Neural cell (in vitro differentiated cells): Measurements from ENCODE around the gene CHKA. TPM values are rescaled to one million over a fixed set of nuclear protein-coding genes. Genes with fewer than 3 reads are reported as not detected.

ENCODE experiments used
- H2AFZ ChIP-seq: fragments of 200-600, 300-800 bp; sonication (generic), shearing (Covaris generic); 2 replicates; pipeline ENCODE4 v1.6.0; 2014; ENCODE audit warnings: low read depth, mild to moderate bottlenecking, antibody characterized with exemption, low read length, moderate library complexity
- H3F3A ChIP-seq: fragments of 200-600 bp; shearing (Covaris generic); 2 replicates; pipeline ENCODE4 v1.6.1; 2016; ENCODE audit warnings: mild to moderate bottlenecking, moderate library complexity, mixed read lengths, antibody characterized with exemption, low read length; ENCODE audit not compliant: insufficient read depth, poor library complexity, severe bottlenecking
- H3K27ac ChIP-seq: fragments of 200-600, 300-800 bp; sonication (generic), shearing (Covaris generic); 2 replicates; pipeline ENCODE4 v1.5.1; 2014; ENCODE audit warnings: mild to moderate bottlenecking, low read length, moderate library complexity
- H3K27me3 ChIP-seq: fragments of 300-800, 200-600 bp; sonication (generic), shearing (Covaris generic); 2 replicates; pipeline ENCODE4 v1.6.0; 2014; ENCODE audit warnings: mild to moderate bottlenecking, low read depth, low read length, moderate library complexity; ENCODE audit not compliant: insufficient read depth
- H3K36me3 ChIP-seq: fragments of 300-800, 200-600 bp; sonication (generic), shearing (Covaris generic); 2 replicates; pipeline ENCODE4 v1.5.1; 2014; ENCODE audit warnings: mild to moderate bottlenecking, antibody characterized with exemption, low read length, moderate library complexity; ENCODE audit not compliant: insufficient read depth
- H3K4me2 ChIP-seq: fragments of 300-800, 200-600 bp; sonication (generic), shearing (Covaris generic); 2 replicates; pipeline ENCODE4 v1.6.0; 2014; ENCODE audit warnings: mild to moderate bottlenecking, low read length
- H3K4me3 ChIP-seq: fragments of 300-800, 200-600 bp; sonication (generic), shearing (Covaris generic); 2 replicates; pipeline ENCODE4 v1.5.1; 2014; ENCODE audit warnings: mild to moderate bottlenecking, low read length, moderate library complexity
- H3K79me2 ChIP-seq: fragments of 200-600 bp; shearing (Covaris generic); replicated peaks from 2 replicates; pipeline ENCODE4 v1.6.0; 2014; ENCODE audit warnings: mild to moderate bottlenecking, low read length, moderate library complexity; ENCODE audit not compliant: insufficient read depth
- H3K9ac ChIP-seq: fragments of 300-800, 200-600 bp; sonication (generic), shearing (Covaris generic); 2 replicates; pipeline ENCODE4 v1.6.1; 2016; ENCODE audit warnings: mild to moderate bottlenecking, low read length, mixed read lengths
- H3K9me2 ChIP-seq: fragments of 200-600 bp; shearing (Covaris generic); 2 replicates; pipeline ENCODE4 v1.6.1; 2016; ENCODE audit warnings: mild to moderate bottlenecking, low read length, mixed read lengths; ENCODE audit not compliant: insufficient read depth
- H3K9me3 ChIP-seq: fragments of 200-600, 300-800 bp; sonication (generic), shearing (Covaris generic); 2 replicates; pipeline ENCODE4 v1.6.1; 2016; ENCODE audit warnings: mild to moderate bottlenecking, mixed run types, low read length, moderate library complexity, mixed read lengths
- H4K20me1 ChIP-seq: fragments of 200-600 bp; shearing (Covaris generic); 2 replicates; pipeline ENCODE4 v1.6.1; 2016; ENCODE audit warnings: mild to moderate bottlenecking, mixed run types; ENCODE audit not compliant: insufficient read depth
- CTCF ChIP-seq: fragments of 450-650 bp; IDR thresholded peaks from 2 replicates; pipeline ENCODE4 v1.5.1; 2014; ENCODE audit warnings: antibody characterized with exemption, mild to moderate bottlenecking, moderate library complexity; ENCODE audit not compliant: poor library complexity, severe bottlenecking
- EP300 ChIP-seq: fragments of 450-650 bp; conservative IDR thresholded peaks from 2 replicates; pipeline ENCODE4 v1.6.1; 2014; ENCODE audit warnings: antibody characterized with exemption, mild to moderate bottlenecking, moderate library complexity; ENCODE audit not compliant: poor library complexity, severe bottlenecking
- EZH2 ChIP-seq: fragments of 200-600, 300-800 bp; shearing (Covaris generic), sonication (generic); IDR thresholded peaks from 2 replicates; pipeline ENCODE4 v1.6.1; 2014; ENCODE audit warnings: antibody characterized with exemption, low read length, borderline replicate concordance, mild to moderate bottlenecking; ENCODE audit not compliant: insufficient read depth, poor library complexity, severe bottlenecking
- MXI1 ChIP-seq: fragments of 450-650 bp; conservative IDR thresholded peaks from 2 replicates; pipeline ENCODE4 v1.6.1; 2014; ENCODE audit warnings: antibody characterized with exemption, mild to moderate bottlenecking; ENCODE audit not compliant: poor library complexity, severe bottlenecking
- RAD21 ChIP-seq: fragments of 450-650 bp; conservative IDR thresholded peaks from 2 replicates; pipeline ENCODE4 v1.6.1; 2014; ENCODE audit warnings: antibody characterized with exemption, mild to moderate bottlenecking, moderate library complexity
- REST ChIP-seq: IDR thresholded peaks from 2 replicates; pipeline ENCODE4 v1.6.1; 2012; ENCODE audit warnings: borderline replicate concordance
- SMC3 ChIP-seq: fragments of 450-650 bp; conservative IDR thresholded peaks from 2 replicates; pipeline ENCODE4 v1.6.1; 2014; ENCODE audit warnings: antibody characterized with exemption, mild to moderate bottlenecking, moderate library complexity; ENCODE audit not compliant: poor library complexity
- TAF1 ChIP-seq: IDR thresholded peaks from 2 replicates; pipeline ENCODE4 v1.6.1; 2012; ENCODE audit warnings: low read depth
- polyA plus RNA-seq: library from polyadenylated mRNA; depleted of rRNA; stranded (reverse); fragments of >200 nt; gene quantifications from 2 replicates; pipeline ENCODE4 v1.2.3, GENCODE V29; 2014

The CHKA gene
- polyA plus RNA-seq, 1 donor from 2014 or later, result 90.0 TPM

GRCh38 chr11:68061508-68061907 is 59.7 kb downstream of the CHKA start:
- Histone ChIP-seq H3K79me2 (no peaks in the 10 kb centered on the region), H3K27me3 (no peaks in the 10 kb centered on the region), H3K27ac (no peak overlapping the region), H3F3A (no peaks in the 10 kb centered on the region), H2AFZ (no peak overlapping the region), H3K9me2 (no peaks in the 10 kb centered on the region), H4K20me1 (no peaks in the 10 kb centered on the region), H3K9me3 (no peaks in the 10 kb centered on the region), H3K4me3 (no peak overlapping the region), H3K4me2 (no peak overlapping the region), H3K9ac (no peak overlapping the region), H3K36me3 (no peaks in the 10 kb centered on the region)
- TF ChIP-seq MXI1 (no peak), TAF1 (no peak), EZH2 (no peak), REST (no peak), EP300 (no peak), CTCF (no peak), RAD21 (no peak)

GRCh38 chr11:68057807-68058206 is 63.4 kb downstream of the CHKA start:
- Histone ChIP-seq H3K27me3 (no peaks in the 10 kb centered on the region), H3K27ac (no peak overlapping the region), H3K9me3 (no peaks in the 10 kb centered on the region), H3K79me2 (no peaks in the 10 kb centered on the region), H2AFZ (no peak overlapping the region), H3K36me3 (no peaks in the 10 kb centered on the region), H3K9ac (no peak overlapping the region), H3K9me2 (no peaks in the 10 kb centered on the region), H3K4me2 (no peak overlapping the region), H4K20me1 (no peaks in the 10 kb centered on the region), H3F3A (no peaks in the 10 kb centered on the region), H3K4me3 (no peak overlapping the region)
- TF ChIP-seq SMC3 (no peak), RAD21 (no peak)
